ENCODE results near the gene DMRT3. TPM values are rescaled to one million over a fixed set of nuclear protein-coding genes. Genes with fewer than 3 reads are reported as not detected.

Gene DMRT3
- polyA plus RNA-seq (ENCODE audit: insufficient read length in 3 of 3): 1 to 10 TPM; 1.2 to 2.6 (median 2.2) TPM
- long read RNA-seq, donor 1: 0 reads
- long read RNA-seq, donor 2, partial matches to known transcripts: 0 of 3 reads
- long read RNA-seq, donor 2, other reads (novel, unspliced or antisense): 0 of 3 reads
- long read RNA-seq, donor 3, partial matches to known transcripts: 0 of 1 reads
- long read RNA-seq, donor 3, other reads (novel, unspliced or antisense): 0 of 1 reads
- long read RNA-seq, donor 4: 0 reads
- long read RNA-seq, donor 5: 0 reads
- long read RNA-seq, donor 6: 0 reads
- long read RNA-seq, donor 7, partial matches to known transcripts: 0 of 1 reads
- long read RNA-seq, donor 7, other reads (novel, unspliced or antisense): 0 of 1 reads
- long read RNA-seq, donor 8: 0 reads
- long read RNA-seq, donor 9: 0 reads
- long read RNA-seq, donor 10, partial matches to known transcripts: 0 of 1 reads
- long read RNA-seq, donor 10, other reads (novel, unspliced or antisense): 0 of 1 reads
- long read RNA-seq, donor 11, partial matches to known transcripts: 0 of 1 reads
- long read RNA-seq, donor 11, other reads (novel, unspliced or antisense): 0 of 1 reads
- long read RNA-seq, donor 12: 0 reads
- long read RNA-seq, donor 13, partial matches to known transcripts: 0 of 1 reads
- long read RNA-seq, donor 13, other reads (novel, unspliced or antisense): 0 of 1 reads
- long read RNA-seq, donor 14: 0 reads
- long read RNA-seq, donor 15: 0 reads
- long read RNA-seq, donor 16: 0 reads

- no peak for DNase-seq
These were observed at the start of gene DMRT3 for GRCh38 chr9:976258-976942. Gene DMRT3 (plus strand): TSS chr9:976655. CDS start chr9:977002, 347 bp downstream.

GRCh38 chr9:926976-927375, 49.5 kb upstream of the DMRT3 start:
- no peak for DNase-seq

DNA sequence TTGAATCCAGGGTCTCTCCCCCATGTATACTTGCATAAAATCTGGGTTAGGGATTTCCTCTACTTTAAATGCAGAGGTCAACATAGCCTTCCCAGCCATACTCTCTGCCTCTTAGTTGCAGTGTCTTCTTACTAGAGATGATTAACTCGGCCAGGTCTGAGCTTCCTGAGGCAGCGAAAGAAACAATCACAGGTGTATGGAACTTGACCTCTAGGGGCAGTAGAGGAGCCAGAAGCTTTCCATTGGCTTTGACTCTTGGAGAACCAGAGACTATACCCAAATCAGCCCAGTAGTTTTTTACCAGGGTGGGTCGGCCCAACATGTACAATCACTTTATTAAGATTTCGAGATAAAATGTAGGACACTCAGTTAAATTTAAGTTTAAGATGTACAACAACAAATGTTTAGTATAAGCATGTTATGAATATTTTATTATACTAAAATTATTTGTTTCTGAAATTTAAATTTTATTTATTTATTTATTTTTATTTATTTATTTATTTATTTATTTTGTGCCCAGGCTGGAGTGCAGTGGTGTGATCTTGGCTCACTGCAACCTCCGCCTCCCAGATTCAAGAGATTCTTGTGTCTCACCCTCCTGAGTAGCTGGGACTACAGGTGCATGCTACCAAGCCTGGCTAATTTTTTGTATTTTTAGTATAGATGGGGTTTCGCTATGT, 48.0 kb upstream of the DMRT3 start:
- DNase-seq: peak; percentile 65

DNA sequence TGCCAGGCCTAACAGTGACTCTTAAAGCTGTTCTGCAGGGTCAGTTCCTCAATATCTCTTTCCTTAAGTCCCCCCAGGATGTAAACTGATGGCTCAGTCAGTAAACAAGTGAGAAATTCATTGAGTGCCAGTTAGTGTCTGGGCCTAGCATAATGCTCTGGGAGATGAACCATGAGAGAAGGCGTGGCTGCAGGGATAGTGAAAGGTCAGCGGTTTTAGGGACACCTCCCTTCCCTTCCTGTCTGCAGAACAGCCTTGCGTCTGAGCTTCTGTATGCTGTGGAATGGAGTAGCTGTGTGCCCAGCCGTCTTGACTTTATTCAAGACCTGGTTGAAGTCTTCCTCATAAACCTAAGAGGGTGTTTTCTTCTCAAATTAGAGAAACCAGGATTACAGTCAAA, 46.7 kb upstream of the DMRT3 start:
- DNase-seq: no peak

GRCh38 chr9:933356-933755, 43.1 kb upstream of the DMRT3 start:
- DNase-seq: no peak

- peak; percentile 37 for DNase-seq
These were observed 41.0 kb upstream of the DMRT3 start for GRCh38 chr9:935348-935965.

- no peak for DNase-seq
These were observed 33.5 kb upstream of the DMRT3 start for GRCh38 chr9:942805-943580.

- no peak for DNase-seq
These were observed 28.5 kb upstream of the DMRT3 start for GRCh38 chr9:947985-948384.

GRCh38 chr9:948497-948896, 28.0 kb upstream of the DMRT3 start:
- no peak for DNase-seq

DNA sequence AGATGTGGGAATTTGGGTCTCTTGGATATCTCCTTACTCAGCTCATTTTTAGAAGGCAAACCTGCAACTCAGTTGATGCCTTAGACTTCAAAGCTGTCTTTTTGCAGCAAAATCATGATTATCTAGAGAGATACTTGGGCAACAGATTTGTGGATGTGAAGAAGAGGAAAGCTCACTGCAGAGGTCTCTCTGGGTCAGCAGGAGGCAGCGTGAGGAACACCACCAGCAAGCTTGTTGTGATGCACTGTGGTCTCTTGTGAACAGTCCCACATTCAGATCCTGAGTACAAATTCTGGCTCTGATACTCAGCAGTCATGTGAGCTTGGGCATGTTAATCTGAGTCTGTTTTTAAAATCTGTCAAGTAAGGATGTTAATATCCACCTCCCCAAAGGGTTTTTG, 26.3 kb upstream of the DMRT3 start:
- no peak for DNase-seq

DNA sequence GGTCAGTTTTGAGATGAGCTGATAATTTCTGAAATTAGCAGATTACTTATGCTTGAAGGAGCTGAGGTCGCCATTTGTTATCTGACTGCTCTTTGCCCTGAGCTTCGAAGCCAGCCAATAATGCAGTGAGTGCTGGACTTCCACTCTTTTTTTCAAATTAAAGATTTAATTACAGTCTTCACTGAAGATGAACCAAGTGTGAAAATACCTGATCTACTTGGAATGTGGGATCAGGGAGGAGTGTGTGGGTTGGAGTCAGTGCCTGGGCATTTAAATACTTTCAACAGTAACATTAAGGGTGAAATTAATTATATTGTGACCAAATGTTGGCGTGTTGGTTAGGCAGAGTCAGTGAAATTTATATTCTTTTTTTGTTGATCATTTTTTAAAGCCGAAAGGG, 23.9 kb upstream of the DMRT3 start:
- no peak for DNase-seq

DNA sequence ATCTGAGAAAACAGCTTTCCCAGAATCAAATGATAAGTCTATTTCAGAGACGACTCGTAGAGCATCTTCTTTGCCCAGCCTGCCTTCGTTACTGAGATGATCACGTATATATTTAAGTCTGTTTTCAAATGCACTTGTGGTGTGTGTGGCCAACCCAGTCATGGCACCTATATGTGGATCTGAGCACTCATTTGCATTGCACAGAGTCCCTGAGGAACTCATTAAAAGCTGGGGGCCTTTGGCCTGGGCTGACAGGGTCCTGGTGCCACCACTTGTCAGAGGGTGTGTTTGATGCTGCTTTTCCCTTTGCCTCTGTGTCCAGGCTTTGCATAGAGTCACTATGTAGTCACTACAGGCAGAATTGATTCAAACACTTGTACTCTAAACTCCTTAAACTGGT, 17.4 kb upstream of the DMRT3 start:
- DNase-seq: no peak

DNA sequence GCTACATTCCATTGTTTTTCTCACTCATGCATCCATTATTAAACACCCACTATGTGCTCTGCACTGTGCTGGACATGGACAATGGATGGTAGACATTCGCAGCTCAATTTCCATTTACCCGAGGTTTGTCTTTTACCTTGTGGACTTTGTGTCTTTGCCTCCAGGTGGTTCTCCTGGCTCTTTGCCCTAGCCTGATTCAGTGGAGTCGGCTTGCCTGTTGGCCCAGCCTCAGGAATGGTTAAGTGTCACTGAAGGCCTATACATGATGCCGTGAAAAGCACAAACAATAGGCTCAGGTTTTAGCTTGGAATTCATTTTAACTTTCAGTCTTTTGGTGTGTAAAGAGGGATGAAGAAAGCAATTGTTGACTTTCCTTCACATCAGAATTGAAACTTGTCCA, 16.5 kb upstream of the DMRT3 start:
- DNase-seq: no peak

GRCh38 chr9:962023-962422, 14.4 kb upstream of the DMRT3 start:
- DNase-seq: no peak

- no peak for DNase-seq
These were observed 11.0 kb upstream of the DMRT3 start for GRCh38 chr9:965497-965896.

GRCh38 chr9:966870-967269, 9.6 kb upstream of the DMRT3 start:
- DNase-seq: no peak

DNA sequence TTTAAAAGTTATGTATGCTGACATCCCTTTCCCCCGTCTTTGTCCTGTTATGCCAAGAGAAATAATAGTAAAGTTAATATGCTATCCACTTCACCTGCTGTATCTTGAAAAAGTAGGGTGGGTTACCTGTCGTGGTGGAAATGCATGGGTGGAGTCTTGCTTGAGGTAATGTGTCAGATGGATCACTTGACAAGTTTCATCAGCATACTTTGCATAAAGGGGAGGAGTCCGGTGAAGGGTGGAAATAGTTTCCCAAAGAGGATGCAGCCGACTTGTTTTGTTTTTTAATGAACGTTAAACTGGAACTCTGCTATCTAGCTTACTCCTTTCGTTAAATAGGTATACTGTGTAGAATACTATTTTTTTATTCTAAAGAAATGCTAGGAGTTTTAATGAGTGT, 9.0 kb upstream of the DMRT3 start:
- DNase-seq: no peak

DNA sequence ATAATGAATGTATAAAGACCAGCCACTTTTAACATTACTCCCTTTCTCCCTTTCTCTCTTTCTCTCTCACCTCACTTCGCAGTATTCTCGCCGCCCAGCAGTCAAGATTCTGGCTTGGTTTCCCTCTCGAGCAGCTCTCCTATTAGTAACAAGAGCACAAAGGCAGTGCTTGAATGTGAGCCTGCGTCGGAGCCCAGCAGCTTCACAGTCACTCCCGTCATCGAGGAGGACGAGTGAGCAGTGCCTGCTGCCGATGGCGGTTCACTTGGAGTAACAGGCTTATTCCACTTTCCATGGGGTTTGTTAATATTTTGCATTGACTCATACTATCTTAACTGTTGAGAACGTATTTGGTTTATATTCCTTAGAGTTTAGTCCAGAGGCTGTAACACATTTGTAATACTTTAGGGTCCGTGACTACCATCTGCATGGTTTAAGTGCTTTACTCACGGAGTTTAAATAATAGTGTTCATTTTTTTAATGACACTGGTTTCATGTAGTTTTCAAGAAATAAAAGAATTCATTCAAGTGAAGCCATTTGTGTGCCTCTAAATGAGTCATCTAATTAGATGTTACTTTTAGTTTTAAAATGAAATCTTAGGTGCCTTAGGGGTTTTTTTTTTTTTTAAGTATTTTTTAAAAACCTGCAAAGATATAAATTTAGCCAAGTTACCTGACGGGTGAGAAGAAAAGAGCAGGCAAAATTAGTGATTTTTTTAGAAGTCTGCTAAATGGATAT, 8.4 kb upstream of the DMRT3 start:
- no peak for DNase-seq

- DNase-seq: no peak
These were observed 6.9 kb upstream of the DMRT3 start for GRCh38 chr9:969310-970150.
